HG03439 (cell line): ENCODE measurements around the gene FGF16.
"Not testable (repeated sequence)": the region's sequence is repeated elsewhere in the genome, so short reads cannot be mapped to it uniquely, and the experiment has no call there.

Experiments
- ATAC-seq: cut with Tn5 transposase; IDR thresholded peaks from one replicate; pipeline ENCODE4 v1.9.1; 2021; ENCODE audit warnings: mild to moderate bottlenecking, moderate library complexity; ENCODE audit not compliant: unreplicated experiment

FGF16 gene

GRCh38 chrX:77446908-77447652, at the start of gene FGF16:
FGF16 (plus strand) TSS chrX:77447389; CDS start chrX:77447675, 286 bp downstream.
- ATAC-seq: no peak

GRCh38 chrX:77398330-77398954, 48.7 kb upstream of the FGF16 start:
- ATAC-seq: no peak

- ATAC-seq: no peak
Measured at GRCh38 chrX:77404419-77404818, 42.8 kb upstream of the FGF16 start.

DNA sequence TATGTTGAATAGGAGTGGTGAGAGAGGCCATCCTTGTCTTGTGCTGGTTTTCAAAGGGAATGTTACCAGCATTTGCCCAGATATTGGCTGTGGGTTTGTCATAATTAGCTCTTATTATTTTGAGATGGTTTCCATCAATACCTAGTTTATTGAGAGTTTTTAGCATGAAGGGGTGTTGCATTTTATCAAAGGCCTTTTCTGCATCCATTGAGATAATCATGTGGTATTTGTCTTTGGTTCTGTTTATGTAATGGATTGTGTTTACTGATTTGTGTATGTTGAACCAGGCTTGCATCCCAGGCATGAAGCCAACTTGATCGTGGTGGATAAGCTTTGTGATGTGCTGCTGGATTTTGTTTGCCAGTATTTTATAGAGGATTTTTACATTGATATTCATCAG, 39.4 kb upstream of the FGF16 start:
- not testable (repeated sequence) for ATAC-seq

DNA sequence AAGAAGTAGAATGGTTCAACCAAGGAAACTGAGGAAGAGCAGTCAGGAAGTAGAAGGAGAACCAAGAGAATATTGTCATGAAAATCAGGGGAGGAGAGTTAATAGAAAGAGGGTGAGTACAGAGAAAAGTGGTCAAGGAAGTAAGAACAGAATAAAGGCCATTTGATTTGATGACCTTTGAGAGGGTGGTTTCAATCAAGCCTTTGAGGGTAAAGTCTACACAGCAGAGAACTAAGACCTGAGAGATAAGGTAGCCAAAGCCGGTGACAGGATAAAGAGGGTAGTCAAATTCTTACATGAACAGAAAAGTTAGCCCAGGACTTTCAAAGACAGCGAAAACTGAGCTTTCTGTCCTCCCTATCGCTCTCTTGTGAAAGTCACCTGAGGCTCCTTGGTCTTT, 34.6 kb upstream of the FGF16 start:
- ATAC-seq: no peak

- no peak for ATAC-seq
Measured at GRCh38 chrX:77415161-77415560, 32.0 kb upstream of the FGF16 start.

- ATAC-seq: no peak
Measured at GRCh38 chrX:77415882-77416281, 31.3 kb upstream of the FGF16 start.

GRCh38 chrX:77422891-77423648, 24.1 kb upstream of the FGF16 start:
- ATAC-seq: no peak

DNA sequence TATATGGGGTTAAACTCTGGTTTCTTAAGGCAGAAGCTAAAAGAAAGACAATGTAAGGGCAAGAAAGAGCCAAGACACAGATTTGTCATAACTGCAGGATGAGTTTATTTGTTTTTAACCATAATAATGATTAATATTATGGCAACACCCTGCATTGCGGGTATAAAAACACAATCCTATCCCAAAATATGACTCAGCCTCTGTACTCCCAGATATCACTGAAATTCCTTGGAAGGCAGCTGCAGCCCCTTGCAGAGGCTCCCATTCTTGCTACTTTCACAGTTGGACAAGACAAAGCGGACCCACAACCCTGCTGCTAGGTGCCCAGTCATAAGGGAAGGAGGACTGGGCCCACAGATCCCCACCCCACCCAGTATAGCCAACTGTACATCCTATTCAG, 20.4 kb upstream of the FGF16 start:
- no peak for ATAC-seq

DNA sequence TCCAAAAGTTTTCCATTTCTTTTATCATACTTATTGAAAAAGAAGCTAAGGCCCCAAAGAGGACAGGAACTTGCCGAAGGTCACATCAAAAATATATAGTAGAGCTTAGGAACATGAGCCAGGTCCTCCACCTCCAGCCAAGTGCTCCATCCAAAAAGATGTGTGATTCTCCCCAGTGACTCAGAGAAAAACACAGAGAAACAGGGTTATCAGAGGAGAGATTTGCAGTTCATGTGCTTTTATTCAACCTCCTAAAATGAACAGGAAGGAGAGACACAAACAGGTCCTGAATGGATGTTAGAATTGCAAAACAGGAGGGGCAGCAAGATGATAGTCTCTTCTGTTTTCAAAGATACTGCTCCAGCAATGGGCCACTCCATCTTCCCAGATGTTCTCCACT, 19.6 kb upstream of the FGF16 start:
- ATAC-seq: no peak

DNA sequence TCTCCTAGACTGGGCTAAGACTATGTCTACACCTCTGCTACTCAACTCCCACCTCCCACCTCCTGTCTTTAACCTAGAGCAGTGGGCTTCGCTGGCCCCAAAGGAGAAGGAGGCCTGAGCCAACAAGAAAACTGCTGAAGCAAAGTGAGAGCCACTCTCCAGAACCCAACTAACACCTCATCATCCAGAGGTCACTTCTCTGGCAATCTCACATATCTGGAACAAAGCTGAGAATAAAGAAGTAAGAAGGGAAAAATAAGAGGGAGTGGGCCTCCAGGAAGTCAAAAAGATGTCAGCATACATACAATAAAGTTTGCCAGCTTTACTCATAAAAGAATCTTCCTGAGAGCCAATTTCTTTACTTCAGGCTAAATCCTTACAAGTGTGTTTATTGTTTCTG, 18.6 kb upstream of the FGF16 start:
- no peak for ATAC-seq

DNA sequence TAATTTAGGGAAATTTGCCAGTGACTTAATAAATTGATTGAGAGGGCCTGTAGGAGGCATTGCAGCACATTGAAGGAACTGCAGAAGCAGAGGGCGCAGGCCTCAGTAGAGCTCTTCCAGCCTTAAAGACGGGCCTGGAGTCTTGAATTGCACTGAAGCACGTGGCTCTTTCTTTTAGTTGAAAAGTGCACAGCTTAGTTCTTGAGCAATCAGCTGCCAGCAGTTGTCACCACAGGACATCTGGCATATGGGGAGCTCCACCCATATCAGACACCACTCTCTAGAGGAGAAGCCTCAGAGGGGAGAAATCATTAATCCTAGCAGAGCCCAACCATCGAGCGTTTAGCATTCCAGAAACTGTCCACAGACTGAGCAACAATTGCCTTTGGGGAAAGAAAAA, 16.0 kb upstream of the FGF16 start:
- no peak for ATAC-seq

DNA sequence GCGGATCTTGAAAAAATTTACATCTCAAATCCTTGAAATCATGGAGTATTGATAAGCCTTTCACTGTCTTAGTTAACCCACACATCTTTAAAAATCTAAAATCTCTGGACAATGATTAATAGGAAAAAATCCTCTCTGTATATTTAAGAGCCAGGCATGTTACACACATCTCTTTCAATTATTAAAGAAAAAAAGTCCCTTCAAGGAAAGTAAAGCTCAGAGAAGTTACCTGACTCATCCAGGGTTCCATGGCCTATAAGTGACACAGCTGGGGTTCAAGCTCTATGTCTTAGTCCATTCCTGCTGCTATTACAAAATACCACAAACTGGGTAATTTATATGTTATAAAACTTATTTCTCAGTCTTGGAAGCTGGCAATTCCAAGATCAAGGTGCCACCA, 14.2 kb upstream of the FGF16 start:
- ATAC-seq: no peak

- no peak for ATAC-seq
Measured at GRCh38 chrX:77434962-77435361, 12.2 kb upstream of the FGF16 start.

DNA sequence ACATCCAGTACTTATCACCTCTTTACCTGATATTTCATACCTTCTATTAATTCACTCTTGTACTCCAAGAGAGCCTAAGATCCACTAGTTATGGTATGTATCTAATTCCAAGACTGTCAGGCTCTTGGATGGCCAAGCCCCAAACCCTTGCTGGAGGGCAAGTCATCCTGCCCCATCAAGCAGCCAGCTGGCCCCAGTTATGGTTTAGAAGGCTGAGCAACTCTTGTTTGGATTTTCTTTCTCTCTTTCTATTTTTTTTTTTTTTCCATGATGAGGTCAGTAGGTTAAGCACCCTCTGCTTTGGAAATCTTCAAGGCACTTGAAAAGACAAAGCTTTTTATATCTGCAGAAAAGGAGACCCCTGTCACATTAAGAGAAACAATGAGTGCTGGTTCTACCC, 10.9 kb upstream of the FGF16 start:
- no peak for ATAC-seq

GRCh38 chrX:77436682-77437081, 10.5 kb upstream of the FGF16 start:
- no peak for ATAC-seq

DNA sequence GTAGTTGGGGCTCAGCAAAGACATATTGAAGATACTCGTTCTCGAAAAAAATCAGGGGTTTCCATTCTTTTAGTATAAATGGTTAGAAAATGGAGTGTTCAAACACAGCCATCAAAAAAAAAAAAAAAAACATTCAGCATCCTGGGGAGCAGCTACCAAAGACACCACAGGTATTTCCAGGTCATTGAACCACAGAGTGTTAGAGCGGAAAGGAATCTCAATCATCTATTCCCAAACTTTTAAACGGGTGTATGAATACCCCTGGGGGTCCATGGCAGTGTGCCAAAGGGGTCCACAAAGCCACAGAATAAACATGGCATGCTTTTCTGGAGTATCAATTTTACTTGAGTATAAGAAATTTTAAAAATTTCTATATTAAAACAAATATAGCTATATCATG, 6.9 kb upstream of the FGF16 start:
- ATAC-seq: no peak

- no peak for ATAC-seq
Measured at GRCh38 chrX:77441033-77441432, 6.2 kb upstream of the FGF16 start.

GRCh38 chrX:77441479-77441878, 5.7 kb upstream of the FGF16 start:
- no peak for ATAC-seq

- no peak for ATAC-seq
Measured at GRCh38 chrX:77442728-77443127, 4.5 kb upstream of the FGF16 start.

DNA sequence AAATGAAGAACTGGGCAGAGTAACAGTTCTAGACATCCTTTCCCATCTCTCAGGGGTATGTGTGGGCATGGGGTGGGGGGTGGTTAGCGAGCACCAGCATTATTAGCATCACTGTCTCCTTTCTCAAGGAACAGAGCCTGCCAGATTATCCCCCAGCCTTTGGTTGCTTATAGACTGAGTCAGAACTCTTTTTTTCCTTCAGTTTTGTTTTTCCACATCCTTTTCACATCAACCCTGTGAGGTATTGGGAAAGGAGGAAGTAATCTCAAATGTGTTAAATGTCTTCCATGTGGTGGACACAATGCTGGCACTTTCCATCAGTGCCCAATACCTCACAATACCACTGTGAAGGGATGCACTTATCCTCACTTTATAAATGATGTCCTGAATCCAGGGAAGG, 3.1 kb upstream of the FGF16 start:
- no peak for ATAC-seq

GRCh38 chrX:77444545-77444944, 2.6 kb upstream of the FGF16 start:
- ATAC-seq: no peak
